Effector memory CD4-positive, alpha-beta T cell (primary cell): ENCODE measurements around the gene MRPS15.

ENCODE experiments used
- DNase-seq, 3 donors: peaks; one replicate each; pipeline ENCODE4 v3.0.0-alpha.2; 2020
- H3K27ac ChIP-seq: 2 replicates; pipeline ENCODE4 v1.7.0; 2013; ENCODE audit warnings: mild to moderate bottlenecking, low read length, moderate library complexity; ENCODE audit not compliant: insufficient read depth, poor library complexity, severe bottlenecking
- H3K27me3 ChIP-seq: replicated peaks from 2 replicates; pipeline ENCODE4 v1.7.0; 2013; ENCODE audit warnings: mild to moderate bottlenecking, low read length; ENCODE audit not compliant: insufficient read depth, control insufficient read depth, poor library complexity, severe bottlenecking
- H3K36me3 ChIP-seq: 2 replicates; pipeline ENCODE4 v1.7.0; 2013; ENCODE audit warnings: mild to moderate bottlenecking, low read length, moderate library complexity; ENCODE audit not compliant: control insufficient read depth, insufficient read depth
- H3K4me1 ChIP-seq: 2 replicates; pipeline ENCODE4 v1.7.0; 2013; ENCODE audit warnings: low read length, mild to moderate bottlenecking; ENCODE audit not compliant: control insufficient read depth, insufficient read depth, poor library complexity, severe bottlenecking
- H3K4me3 ChIP-seq: 2 replicates; pipeline ENCODE4 v1.7.0; 2013; ENCODE audit warnings: low read length, low read depth, mild to moderate bottlenecking; ENCODE audit not compliant: insufficient read depth, poor library complexity, severe bottlenecking
- H3K9me3 ChIP-seq: 2 replicates; pipeline ENCODE4 v1.7.0; 2013; ENCODE audit warnings: mild to moderate bottlenecking, low read length, moderate library complexity; ENCODE audit not compliant: control insufficient read depth

The MRPS15 gene

DNA sequence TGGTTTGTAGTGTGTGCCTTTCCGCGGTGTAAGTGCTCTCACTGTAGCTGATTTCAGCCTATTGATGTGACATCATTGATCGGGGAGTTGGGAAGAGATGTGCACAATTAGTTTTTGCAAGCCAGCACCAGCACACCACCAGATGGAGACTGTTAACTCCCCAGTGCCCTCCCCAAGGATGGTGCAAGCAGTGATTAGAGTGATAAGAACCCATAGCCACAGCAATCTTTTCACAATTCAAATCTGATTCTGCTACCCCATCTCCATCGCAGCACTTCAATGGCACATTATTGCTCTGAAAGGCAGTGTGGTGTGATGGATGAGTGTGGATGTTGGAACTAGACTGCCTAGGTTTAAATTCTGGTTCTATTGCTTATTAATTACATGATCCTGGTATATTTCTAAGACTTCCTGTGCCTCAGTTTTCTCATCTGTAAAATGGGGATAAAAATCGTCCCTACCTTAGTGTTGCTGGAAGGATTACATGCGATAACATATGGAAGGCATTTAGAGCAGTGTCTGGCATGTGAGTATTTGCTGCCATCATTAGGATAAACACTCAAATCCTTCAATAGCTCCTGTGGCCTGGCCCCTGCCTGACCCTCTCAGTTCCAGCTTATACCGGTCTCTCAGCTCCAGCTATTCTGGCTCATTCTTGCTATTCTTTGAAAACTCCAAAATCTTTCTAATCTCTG, 11.9 kb upstream of the MRPS15 start:
- Histone ChIP-seq H3K4me3 (no peak overlapping the region), H3K9me3 (no peaks in the 10 kb centered on the region), H3K4me1 (no peaks in the 10 kb centered on the region), H3K36me3 (no peaks in the 10 kb centered on the region), H3K27ac (no peak overlapping the region), H3K27me3 (no peaks in the 10 kb centered on the region)
- DNase-seq = no peak

DNA sequence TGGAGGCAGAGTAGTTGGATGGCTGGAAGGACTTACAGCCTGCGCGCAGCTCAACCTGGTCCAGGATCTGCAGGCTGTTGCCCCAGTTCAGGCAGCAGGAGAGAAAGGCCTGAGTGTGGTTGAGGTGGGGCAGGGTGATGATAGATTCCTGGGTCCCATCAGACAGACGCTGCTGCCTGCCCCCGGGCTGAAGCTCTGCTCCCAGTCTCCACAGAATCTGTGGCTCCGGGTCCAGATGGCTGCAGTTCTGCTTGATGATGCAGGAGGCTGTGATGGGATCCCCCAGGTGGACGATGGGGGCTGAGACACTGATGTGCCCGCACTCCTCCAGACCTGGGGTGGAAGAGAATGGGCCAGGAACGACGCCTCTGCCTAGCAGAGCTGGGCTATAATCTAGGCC, 11.2 kb upstream of the MRPS15 start:
- H3K27me3 ChIP-seq = no peaks in the 10 kb centered on the region
- H3K4me3 ChIP-seq = no peak overlapping the region
- H3K9me3 ChIP-seq = no peaks in the 10 kb centered on the region
- H3K4me1 ChIP-seq = no peaks in the 10 kb centered on the region
- H3K36me3 ChIP-seq = no peaks in the 10 kb centered on the region
- no peak for DNase-seq
- no peak overlapping the region for H3K27ac ChIP-seq

DNA sequence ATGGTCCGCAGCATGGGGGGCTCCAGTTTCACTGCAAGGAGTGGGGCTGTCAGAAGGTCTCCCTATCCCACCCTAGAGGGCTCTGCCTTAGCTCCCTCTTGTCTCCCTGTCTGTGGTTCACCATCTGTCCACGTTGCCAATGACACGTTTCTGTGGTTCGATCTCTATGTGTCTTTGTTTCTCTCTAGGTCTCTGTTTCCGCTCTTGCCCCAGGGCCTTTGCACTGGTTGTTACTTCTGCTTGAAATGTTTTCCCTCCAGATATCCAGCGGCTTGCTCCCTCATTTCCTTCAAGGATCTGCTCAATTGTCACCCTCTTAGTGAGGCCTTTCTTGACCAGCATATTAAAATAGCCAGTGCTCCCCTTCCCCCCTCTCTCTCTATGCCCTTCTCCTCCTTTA, 8.5 kb upstream of the MRPS15 start:
- H3K27me3 ChIP-seq = no peaks in the 10 kb centered on the region
- H3K9me3 ChIP-seq = no peaks in the 10 kb centered on the region
- no peak overlapping the region for H3K4me3 ChIP-seq
- no peak for DNase-seq
- H3K27ac ChIP-seq = no peak overlapping the region
- no peaks in the 10 kb centered on the region for H3K36me3 ChIP-seq
- H3K4me1 ChIP-seq = no peaks in the 10 kb centered on the region

DNA sequence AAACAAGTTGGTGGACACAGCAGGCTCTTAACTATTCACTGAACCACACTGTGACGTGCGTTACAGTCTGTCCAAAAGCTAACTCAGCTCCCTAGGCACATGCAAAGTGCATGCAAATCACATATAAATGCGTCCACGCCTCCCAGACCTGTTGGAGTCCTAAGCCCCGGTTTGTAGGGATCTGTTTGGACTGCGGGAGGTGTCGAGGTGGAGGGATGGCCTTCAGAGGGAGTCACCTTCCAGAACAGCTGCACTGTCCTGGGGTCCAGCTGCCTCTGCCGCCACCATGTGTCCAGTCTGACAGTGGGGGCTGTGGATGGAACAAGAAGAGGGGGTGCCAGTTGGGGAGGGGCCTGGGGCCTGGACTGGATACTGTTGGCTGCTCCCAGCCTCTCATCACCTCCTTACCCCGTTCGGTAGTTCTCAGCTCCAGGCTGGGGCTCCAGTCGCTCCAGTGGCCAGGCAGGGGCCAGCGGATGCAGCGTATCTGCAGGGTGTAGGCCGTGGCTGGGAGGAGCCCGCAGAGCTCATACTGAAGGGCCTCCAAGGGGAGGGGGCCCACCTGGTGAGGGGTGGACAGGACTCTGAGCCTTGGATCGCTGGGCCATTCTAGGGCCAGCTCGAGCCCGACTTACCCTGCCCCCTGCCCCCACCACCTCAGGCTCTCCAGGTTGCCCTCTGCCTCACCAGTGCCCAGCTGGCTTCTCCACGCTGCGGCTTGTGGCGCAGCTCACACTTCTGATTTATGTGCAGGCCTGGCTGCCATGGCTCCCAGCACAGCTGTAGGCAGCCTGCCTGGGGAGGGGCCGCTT, 7.9 kb upstream of the MRPS15 start:
- H3K27me3 ChIP-seq = no peaks in the 10 kb centered on the region
- no peaks in the 10 kb centered on the region for H3K9me3 ChIP-seq
- no peak overlapping the region for H3K27ac ChIP-seq
- H3K36me3 ChIP-seq = no peaks in the 10 kb centered on the region
- H3K4me3 ChIP-seq = no peak overlapping the region
- no peaks in the 10 kb centered on the region for H3K4me1 ChIP-seq
- no peak for DNase-seq

DNA sequence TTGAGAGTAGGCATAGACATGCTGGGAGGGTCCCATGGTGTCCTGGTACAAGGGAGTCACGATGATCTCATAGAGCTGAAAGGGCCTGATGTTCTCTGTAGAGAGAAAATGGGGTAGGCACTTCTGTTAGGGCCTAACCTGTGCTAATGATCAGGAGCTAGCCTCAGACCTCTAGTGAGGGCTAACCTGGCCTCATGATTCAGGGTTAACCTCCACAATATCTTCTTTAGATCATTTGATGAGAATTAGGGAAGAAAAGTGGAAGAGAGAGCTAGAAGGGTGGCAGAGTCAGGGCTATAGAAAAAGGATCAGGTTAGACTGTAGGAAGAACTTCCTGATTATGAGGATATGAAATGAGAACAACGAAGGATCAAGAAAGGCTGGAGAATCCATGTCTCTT, 5.0 kb upstream of the MRPS15 start:
- no peaks in the 10 kb centered on the region for H3K27me3 ChIP-seq
- no peak overlapping the region for H3K27ac ChIP-seq
- H3K36me3 ChIP-seq = no peaks in the 10 kb centered on the region
- no peaks in the 10 kb centered on the region for H3K9me3 ChIP-seq
- H3K4me3 ChIP-seq = no peak overlapping the region
- no peak for DNase-seq
- peaks cover 5% of the 10 kb centered on the region for H3K4me1 ChIP-seq

DNA sequence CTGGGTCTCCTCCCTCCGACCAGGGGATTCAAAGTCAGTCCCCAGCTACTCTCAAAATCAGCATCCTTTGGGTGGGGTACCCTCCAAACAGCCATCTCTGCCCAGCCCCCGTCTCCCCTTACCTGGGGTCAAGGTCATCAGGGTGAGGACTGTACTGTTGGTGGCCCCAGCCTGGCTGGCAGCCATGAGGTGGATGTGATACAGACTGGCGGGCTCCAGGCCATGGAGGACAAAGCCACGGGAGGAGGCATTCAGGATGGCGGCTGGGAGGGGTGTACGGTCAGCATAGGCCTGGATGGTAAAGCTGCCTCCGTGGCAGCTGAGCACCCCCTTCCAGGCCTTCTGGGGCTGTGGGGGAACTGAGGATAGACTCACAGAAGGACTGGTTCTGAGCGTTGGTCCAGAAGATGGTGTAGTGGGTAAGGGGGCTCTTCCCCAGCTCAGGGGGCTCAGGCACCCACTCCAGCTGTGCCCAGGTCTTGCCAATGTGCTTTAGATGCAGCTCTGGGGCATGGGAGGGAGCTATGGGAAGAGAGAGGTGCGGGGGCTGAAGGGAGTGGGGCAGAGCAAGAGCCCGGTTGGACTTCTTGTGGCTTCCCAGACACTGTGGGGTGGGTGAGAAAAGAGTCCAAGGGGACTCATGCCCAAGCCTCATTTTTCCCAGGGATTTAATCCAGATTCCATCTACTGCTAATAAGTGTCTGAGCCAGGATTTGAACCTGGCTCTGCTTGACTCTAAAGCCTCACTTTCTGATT, 3.7 kb upstream of the MRPS15 start:
- no peak overlapping the region for H3K27ac ChIP-seq
- no peak for DNase-seq
- H3K9me3 ChIP-seq = no peaks in the 10 kb centered on the region
- H3K36me3 ChIP-seq = no peaks in the 10 kb centered on the region
- peaks cover 12% of the 10 kb centered on the region for H3K4me1 ChIP-seq
- no peak overlapping the region for H3K4me3 ChIP-seq
- H3K27me3 ChIP-seq = no peaks in the 10 kb centered on the region

DNA sequence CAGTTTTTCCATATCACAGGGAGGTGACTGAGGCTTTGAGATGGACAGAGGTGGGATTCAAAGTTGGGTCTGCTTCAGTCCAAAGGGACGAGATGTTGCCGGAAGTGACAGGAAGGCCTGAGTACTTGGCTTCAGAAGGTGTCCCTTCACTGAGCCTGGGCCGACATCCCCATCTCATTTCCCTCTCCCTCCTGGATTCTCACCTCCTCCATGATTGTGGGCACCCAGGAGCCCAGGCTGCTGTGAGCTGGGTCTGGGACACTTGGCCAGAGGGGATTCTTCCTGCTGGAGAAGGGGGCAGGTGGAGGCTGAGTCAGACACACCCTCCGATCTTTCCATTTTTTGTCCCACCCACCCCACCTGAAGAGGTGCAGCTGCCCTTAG, 2.8 kb upstream of the MRPS15 start:
- H3K4me1 ChIP-seq = peaks cover 12% of the 10 kb centered on the region
- H3K36me3 ChIP-seq = no peaks in the 10 kb centered on the region
- H3K4me3 ChIP-seq = no peak overlapping the region
- DNase-seq = no peak
- H3K27ac ChIP-seq = no peak overlapping the region
- H3K9me3 ChIP-seq = no peaks in the 10 kb centered on the region
- no peaks in the 10 kb centered on the region for H3K27me3 ChIP-seq

DNA sequence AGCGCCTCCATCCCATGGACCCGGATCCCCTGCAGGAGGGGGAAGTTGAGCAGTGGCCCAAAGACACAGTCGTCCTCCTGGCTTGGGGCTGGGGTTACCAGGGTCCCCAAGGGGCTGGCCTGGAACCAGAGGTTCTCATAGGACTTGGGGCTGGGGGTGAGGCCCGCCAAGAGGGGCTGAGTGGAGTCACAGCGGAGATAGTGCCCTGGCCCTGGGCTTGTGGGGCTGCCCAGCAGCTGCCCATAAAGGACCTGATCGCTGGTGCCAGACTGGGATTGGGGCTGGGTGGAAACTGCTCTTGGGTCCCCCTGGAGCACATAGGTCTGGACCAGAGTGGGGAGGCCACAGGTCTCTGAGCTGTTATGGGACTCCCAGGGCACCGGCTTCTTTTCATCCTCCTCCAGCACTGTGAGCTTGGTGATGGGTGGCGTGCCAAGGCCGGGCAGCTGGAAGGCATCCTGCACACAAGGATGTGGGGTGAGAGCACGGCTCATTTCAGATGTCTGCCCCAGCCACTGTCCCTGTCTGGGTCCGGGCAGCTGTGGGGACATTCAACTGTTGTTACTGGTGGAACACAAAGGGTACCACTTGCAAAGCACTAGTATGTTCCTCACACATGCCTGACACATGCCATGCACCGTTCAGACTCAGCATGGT, 2.3 kb upstream of the MRPS15 start:
- DNase-seq = no peak
- Histone ChIP-seq H3K4me1 (peaks cover 12% of the 10 kb centered on the region), H3K9me3 (no peaks in the 10 kb centered on the region), H3K27ac (no peak overlapping the region), H3K27me3 (no peaks in the 10 kb centered on the region), H3K4me3 (no peak overlapping the region), H3K36me3 (no peaks in the 10 kb centered on the region)

DNA sequence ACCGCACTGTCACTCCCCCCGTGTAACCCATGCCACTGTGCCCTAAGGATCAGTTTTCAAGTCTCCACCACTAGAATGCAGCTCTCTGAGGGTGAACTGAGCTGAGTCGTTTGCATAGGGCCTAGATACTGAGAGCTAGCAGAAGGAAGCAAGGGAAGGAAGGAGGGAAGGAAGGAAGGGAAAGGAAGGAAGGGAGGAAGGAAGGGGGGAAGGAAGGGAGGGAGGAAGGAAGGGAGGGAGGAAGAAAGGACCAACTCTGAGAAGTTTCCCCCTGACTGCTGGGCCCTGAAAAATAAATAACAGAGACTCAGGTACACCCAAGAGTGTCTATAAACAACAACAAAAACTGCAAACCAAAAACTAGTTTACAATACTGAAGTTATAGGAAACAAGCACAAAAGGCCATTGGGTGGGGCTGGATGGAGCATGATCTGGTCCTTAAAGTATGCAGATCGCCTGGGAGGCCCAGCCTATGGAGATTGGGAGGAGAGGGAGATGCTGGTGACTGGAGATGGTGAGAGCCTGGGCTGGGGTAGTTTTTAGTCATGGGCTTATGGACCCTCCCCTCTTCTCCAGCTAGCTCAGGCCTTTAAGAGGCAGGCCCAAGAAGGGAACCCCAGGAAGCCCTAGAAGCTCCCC, 1.7 kb upstream of the MRPS15 start:
- DNase-seq = no peak
- H3K4me3 ChIP-seq = no peak overlapping the region
- no peaks in the 10 kb centered on the region for H3K9me3 ChIP-seq
- peaks cover 12% of the 10 kb centered on the region for H3K4me1 ChIP-seq
- H3K27me3 ChIP-seq = no peaks in the 10 kb centered on the region
- H3K36me3 ChIP-seq = peaks cover 6% of the 10 kb centered on the region
- H3K27ac ChIP-seq = no peak overlapping the region
